Measurements from ENCODE around the gene CA5B.
"Not testable (repeated sequence)": the region's sequence is repeated elsewhere in the genome, so short reads cannot be mapped to it uniquely, and the experiment has no call there.

Gene CA5B

GRCh38 chrX:15749642-15750610 lies 11.9 kb downstream of the CA5B start:
- DNase-seq, result no peak

- DNase-seq, result no peak
These were observed 12.6 kb downstream of the CA5B start for GRCh38 chrX:15750611-15751154.

- DNase-seq, result no peak
These were observed 13.2 kb downstream of the CA5B start for GRCh38 chrX:15751155-15751819.

- no peak for DNase-seq
These were observed 17.0 kb downstream of the CA5B start for GRCh38 chrX:15755091-15755490.

GRCh38 chrX:15758140-15758539 lies 20.1 kb downstream of the CA5B start:
- no peak for DNase-seq

GRCh38 chrX:15759886-15760285 lies 21.8 kb downstream of the CA5B start:
- DNase-seq, result not testable (repeated sequence)

- no peak for DNase-seq
These were observed 23.6 kb downstream of the CA5B start for GRCh38 chrX:15761564-15762191.

- DNase-seq, result no peak
These were observed 31.4 kb downstream of the CA5B start for GRCh38 chrX:15769300-15769954.

DNA sequence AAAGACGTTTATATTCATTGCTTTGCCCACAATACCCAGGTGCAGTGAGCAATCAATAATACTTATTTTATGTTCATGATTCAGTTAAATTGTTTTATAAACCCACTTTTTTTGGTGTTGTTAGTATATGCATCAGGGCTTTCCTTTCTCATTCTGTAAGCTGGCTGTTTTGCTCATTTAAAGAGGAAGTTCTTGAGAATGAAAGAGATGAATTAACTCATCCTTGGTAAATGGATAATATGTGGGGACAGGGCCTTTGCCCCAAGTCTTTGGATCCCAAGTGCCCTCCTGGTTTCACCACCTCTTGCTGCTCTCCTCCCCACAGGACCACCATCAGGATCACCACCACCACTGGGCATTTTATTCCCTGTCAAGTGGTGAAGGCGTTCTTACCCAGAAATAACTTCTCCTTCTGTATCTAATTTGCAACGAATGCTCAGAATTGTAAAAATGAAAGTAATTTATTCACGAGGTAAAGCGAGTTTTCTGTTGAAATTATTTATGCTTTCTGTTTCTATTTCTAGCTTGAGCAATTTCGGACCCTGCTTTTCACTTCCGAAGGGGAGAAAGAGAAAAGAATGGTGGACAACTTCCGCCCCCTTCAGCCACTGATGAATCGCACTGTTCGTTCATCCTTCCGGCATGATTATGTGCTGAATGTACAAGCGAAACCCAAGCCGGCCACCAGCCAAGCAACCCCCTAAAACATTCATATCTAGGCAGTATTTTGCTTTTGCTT lies 44.1 kb downstream of the CA5B start:
- no peak for DNase-seq

GRCh38 chrX:15785176-15785750 lies 47.2 kb downstream of the CA5B start:
- DNase-seq, result no peak

DNA sequence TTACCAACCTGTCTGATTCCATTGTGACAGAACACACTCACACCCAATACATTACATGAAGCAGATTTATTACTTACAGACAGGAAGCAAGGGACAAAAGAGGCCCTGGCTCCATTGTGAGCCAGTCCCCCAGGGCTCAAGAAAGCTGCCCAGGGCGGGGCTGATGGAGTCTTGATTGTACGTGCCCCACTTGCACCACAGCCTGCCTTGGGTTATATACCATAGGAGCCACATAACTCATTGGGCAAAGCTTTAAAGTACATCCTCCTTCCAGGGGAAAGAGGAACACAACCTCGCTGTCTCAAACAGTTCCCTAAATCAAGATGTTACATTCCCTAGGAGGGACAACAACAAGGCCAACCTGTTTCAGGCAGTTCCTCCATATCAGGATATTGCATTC lies 48.8 kb downstream of the CA5B start:
- DNase-seq, result no peak

- DNase-seq, result no peak
These were observed 52.1 kb downstream of the CA5B start, which contains the start of gene ZRSR2 for GRCh38 chrX:15789979-15790768. ZRSR2 (plus strand) TSS chrX:15790484; CDS start chrX:15790496, 12 bp downstream.

DNA sequence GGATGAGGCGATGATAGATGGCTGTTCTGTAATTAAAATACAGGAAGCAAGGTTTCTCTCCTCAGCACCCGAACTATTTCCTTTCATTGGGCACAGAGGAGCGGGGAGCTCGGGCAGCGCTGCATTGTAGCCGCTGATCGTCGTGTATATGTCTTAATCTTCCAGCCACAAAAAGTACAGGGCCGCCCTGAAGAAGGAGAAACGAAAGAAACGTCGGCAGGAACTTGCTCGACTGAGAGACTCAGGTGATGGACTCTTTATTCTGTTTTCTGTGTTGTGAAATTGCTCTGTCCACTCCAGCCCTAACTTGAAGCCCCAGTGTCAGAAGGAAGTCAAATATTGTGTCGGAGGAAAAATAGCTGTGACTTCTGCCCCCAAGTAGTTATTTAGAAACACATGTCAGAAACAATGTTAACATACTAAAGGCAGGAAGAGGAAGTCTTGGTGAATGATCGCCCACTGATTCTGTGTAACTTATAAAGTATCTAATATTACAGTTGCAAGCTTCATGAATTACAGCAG lies 52.8 kb downstream of the CA5B start:
- DNase-seq, result no peak

DNA sequence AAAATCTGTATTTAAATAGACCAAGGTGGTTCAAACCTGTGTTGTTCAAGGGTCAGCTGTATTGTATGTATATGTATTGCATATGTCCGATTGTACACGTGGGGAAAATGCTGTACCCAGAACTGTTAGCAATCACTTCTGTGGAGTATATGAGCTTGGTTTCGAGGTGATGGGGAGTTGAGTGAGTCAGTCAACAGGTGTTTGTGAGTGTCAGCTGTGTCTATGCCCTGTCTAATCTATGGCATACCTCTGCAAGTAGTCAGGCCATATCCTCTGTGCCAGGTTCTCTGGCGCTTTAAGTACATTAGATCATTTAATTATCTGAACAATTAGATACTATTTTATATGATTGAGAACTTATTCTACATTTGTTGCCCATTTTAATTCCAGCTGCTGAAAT lies 59.6 kb downstream of the CA5B start:
- DNase-seq, result no peak

DNA sequence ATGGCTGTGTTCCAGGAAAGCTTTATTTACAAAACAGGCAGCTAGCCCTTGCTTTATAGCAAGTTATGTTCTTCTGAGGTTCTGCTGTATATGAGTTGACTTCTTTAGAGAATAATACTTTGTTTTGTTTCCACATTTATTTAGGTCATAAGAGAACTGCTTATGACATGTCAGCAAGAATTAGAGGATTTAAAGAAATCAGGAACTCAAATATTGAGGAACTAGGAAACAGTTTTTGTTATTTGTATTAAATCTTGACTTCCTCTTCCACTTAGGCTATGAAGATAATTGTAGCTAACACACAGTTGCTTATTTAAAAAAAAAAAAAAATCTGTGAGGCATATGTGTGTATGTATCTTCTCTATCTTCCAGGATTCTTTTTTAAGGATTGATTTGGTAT lies 66.5 kb downstream of the CA5B start:
- no peak for DNase-seq

GRCh38 chrX:15808254-15808653 lies 70.2 kb downstream of the CA5B start:
- no peak for DNase-seq

DNA sequence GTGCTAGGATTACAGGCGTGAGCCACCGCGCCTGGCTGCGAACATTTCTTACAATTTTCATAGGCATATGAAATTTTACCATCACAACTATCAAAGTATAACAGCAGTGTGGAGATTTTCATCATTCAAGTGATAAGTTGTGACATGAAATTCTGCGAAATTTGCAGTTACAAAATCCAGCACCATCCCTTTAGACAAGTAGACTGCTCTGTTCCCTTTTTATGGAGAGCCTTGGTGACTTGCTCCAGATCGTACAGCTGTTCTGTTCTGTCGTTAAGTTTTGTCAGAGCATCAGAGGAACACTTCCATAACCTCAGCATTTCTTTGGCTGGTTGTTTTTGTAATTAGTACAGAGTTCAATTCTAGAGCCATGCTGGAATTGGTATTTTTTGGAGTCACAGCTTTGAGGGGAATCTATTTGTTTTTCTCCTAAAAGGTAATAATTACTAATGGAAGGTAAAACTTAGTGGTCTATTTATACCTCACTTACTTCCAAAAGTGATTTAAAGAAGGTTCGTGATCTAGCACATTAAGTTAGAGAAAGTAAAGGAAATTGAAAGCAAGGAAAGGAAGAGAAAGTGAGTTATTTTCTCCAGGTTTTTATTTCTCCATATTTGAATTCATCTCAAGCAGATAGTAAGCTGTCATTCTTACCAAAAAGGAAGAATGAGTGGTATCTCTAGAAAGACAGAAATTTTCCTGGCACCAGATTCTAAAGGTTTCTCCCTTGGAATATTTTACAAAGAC lies 74.3 kb downstream of the CA5B start:
- no peak for DNase-seq

- no peak for DNase-seq
These were observed 75.3 kb downstream of the CA5B start for GRCh38 chrX:15813416-15813815.

DNA sequence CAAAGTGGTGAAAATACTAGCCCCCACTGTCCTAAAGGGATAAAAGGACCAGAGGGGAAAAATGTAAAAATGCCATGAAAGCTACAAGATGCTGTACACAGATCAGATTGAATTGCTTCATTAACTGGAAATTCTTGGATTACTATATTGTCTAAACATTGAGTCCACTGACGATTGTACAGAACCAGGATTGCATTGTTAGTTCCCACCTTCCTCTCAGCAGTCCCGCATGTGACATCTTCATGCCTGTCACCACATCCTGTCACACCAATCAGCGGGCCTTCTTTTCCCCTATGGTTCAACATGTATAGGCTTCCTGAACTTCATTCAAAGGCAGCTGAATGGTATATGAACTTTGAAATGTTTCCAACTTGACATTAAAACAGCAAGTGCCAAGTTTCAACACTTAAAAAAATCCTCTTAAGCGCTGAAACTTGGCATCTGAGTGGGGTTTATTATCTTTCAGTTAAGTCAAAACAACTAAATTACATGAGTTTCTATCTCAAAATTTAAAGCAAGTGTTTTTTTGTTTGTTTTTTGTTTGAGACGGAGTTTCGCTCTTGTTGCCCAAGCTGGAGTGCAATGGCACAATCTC lies 76.8 kb downstream of the CA5B start:
- DNase-seq, result no peak
